Panc1 (cell line): Measurements from ENCODE around the gene ACSM2B. TPM values are rescaled to one million over a fixed set of nuclear protein-coding genes. Genes with fewer than 3 reads are reported as not detected.

Source experiments
- ATAC-seq: fragments of 200-7000 bp; cut with Tn5 transposase; 2 replicates; pipeline ENCODE4 v1.9.1; 2020; ENCODE audit warnings: mild to moderate bottlenecking, moderate library complexity
- BruUV-seq: library from RNA; stranded (reverse); fragments of 400-500 nt; replicated peaks from 2 replicates; lab custom pipeline; 2021; lab: Mats Ljungman, UMichigan
- CTCF ChIA-PET: fragments of 300-600 bp; sonication (Branson Sonifier 250); formaldehyde crosslinking; loops from one replicate; lab custom pipeline; 2022; ENCODE audit warnings: antibody characterized with exemption; lab: Charles Lee
- POLR2A ChIA-PET: fragments of 300-600 bp; sonication (Branson Sonifier 250); formaldehyde crosslinking; loops from one replicate; lab custom pipeline; 2022; ENCODE audit warnings: antibody characterized with exemption; lab: Charles Lee
- DNase-seq: peaks from one replicate; pipeline ENCODE4 v3.0.0-alpha.2; 2010; ENCODE audit warnings: low read depth, low spot score
- H3K27ac ChIP-seq: 2 replicates; pipeline ENCODE4 v1.5.1; 2011; ENCODE audit warnings: mild to moderate bottlenecking, low read length, inconsistent platforms
- H3K27me3 ChIP-seq: fragments of 200-500 bp; sonication (Bioruptor generic); 2 replicates; pipeline ENCODE4 v1.6.0; 2014; ENCODE audit warnings: low read length, inconsistent platforms; ENCODE audit not compliant: control insufficient read depth, insufficient read depth
- H3K36me3 ChIP-seq: fragments of 200-500 bp; sonication (Bioruptor generic); 2 replicates; pipeline ENCODE4 v1.5.1; 2014; ENCODE audit warnings: inconsistent platforms, mild to moderate bottlenecking, low read length, moderate library complexity; ENCODE audit not compliant: control insufficient read depth, insufficient read depth
- H3K4me1 ChIP-seq: 2 replicates; pipeline ENCODE4 v1.5.1; 2011; ENCODE audit warnings: inconsistent platforms, mild to moderate bottlenecking, low read length, moderate library complexity; ENCODE audit not compliant: control insufficient read depth, insufficient read depth
- H3K4me3 ChIP-seq, 2 experiments: 2 replicates each; pipeline ENCODE4 v1.5.1; 2011 to 2012; ENCODE audit warnings: low read depth in 2 of 2, low read length in 2 of 2, mild to moderate bottlenecking in 2 of 2, inconsistent platforms in 1 of 2, moderate library complexity in 1 of 2
- H3K9me3 ChIP-seq: fragments of 200-500 bp; sonication (Bioruptor generic); 2 replicates; pipeline ENCODE4 v1.5.1; 2014; ENCODE audit warnings: low read depth, mild to moderate bottlenecking, inconsistent platforms, low read length, moderate library complexity; ENCODE audit not compliant: control insufficient read depth, insufficient read depth
- CTCF ChIP-seq: fragments of 450-650 bp; IDR thresholded peaks from 2 replicates; pipeline ENCODE4 v1.5.1; 2017; ENCODE audit warnings: mild to moderate bottlenecking
- POLR2AphosphoS5 ChIP-seq: IDR thresholded peaks from 2 replicates; pipeline ENCODE4 v1.6.1; 2012; ENCODE audit warnings: mild to moderate bottlenecking, low read depth, low read length, moderate library complexity
- REST ChIP-seq, 2 experiments: IDR thresholded peaks; 2 replicates each; pipeline ENCODE4 v1.6.1; 2011 to 2012; ENCODE audit warnings: low read depth in 2 of 2, control low read depth in 1 of 2, low read length in 1 of 2, mild to moderate bottlenecking in 1 of 2, moderate library complexity in 1 of 2; ENCODE audit not compliant: insufficient read depth in 1 of 2
- SIN3A ChIP-seq: IDR thresholded peaks from 2 replicates; pipeline ENCODE4 v1.6.1; 2012; ENCODE audit warnings: low read depth, mild to moderate bottlenecking, low read length, moderate library complexity, borderline replicate concordance; ENCODE audit not compliant: insufficient read depth
- TCF7L2 ChIP-seq: IDR thresholded peaks from 2 replicates; pipeline ENCODE4 v1.6.1; 2011; ENCODE audit warnings: mild to moderate bottlenecking, low read depth, low read length, inconsistent platforms
- in situ Hi-C: cut with HindIII; loops from 2 replicates; pipeline ENCODE4 v1.10.0; 2016; ENCODE audit warnings: low sequenced_read_pairs, low pct_unique_long_range_greater_than_20kb
- intact Hi-C: fragments of 100-400 bp; cut with micrococcal nuclease; formaldehyde crosslinking; loops from one replicate; pipeline ENCODE4 v1.10.0; 2022; ENCODE audit not compliant: unreplicated experiment
- total RNA-seq: library from RNA; stranded (reverse); gene quantifications from one replicate; pipeline ENCODE4 v1.2.1, GENCODE V29; 2021; ENCODE audit not compliant: unreplicated experiment

Gene ACSM2B
- total RNA-seq, 1 experiment from 2014 or later = 0.10 TPM

- no peak for DNase-seq
- H3K4me1 ChIP-seq = no peaks in the 10 kb centered on the region
- TF ChIP-seq TCF7L2 (no peak), POLR2AphosphoS5 (no peak), CTCF (no peak), SIN3A (no peak), REST (IDR thresholded peaks at IDR 0.05; ENCODE audit: insufficient read depth in 1 of 2, low read depth in 2 of 2, low read length in 1 of 2) (no peak)
- H3K27ac ChIP-seq = no peak overlapping the region
- ChIA-PET POLR2A (no interaction called here), CTCF (no interaction called here)
- H3K36me3 ChIP-seq = no peaks in the 10 kb centered on the region
- H3K9me3 ChIP-seq = no peaks in the 10 kb centered on the region
- H3K4me3 ChIP-seq = no peak overlapping the region
- intact Hi-C loops = no loop called here
- peaks cover 29% of the 10 kb centered on the region for H3K27me3 ChIP-seq
- in situ Hi-C loops = no loop called here
- no peak for ATAC-seq
- no TSS peak for BruUV-seq
Measured at GRCh38 chr16:20620770-20621169, 44.6 kb upstream of the ACSM2B start.

GRCh38 chr16:20620003-20620402 is 43.8 kb upstream of the ACSM2B start:
- Histone ChIP-seq H3K4me1 (no peaks in the 10 kb centered on the region), H3K36me3 (no peaks in the 10 kb centered on the region), H3K27me3 (peaks cover 29% of the 10 kb centered on the region), H3K9me3 (no peaks in the 10 kb centered on the region), H3K27ac (no peak overlapping the region), H3K4me3 (no peak overlapping the region)
- no peak for ATAC-seq
- ChIA-PET POLR2A (no interaction called here), CTCF (no interaction called here)
- TF ChIP-seq CTCF = no peak
- no peak for TF ChIP-seq REST (IDR thresholded peaks at IDR 0.05; ENCODE audit: insufficient read depth in 1 of 2, low read depth in 2 of 2, low read length in 1 of 2)
- TF ChIP-seq SIN3A = no peak
- no peak for TF ChIP-seq TCF7L2
- no peak for TF ChIP-seq POLR2AphosphoS5
- BruUV-seq = no TSS peak
- in situ Hi-C loops (no loop called here), intact Hi-C loops (no loop called here)
- no peak for DNase-seq
